Gastrocnemius medialis (tissue), 4 donors: ENCODE results near the gene CD72. TPM values are rescaled to one million over a fixed set of nuclear protein-coding genes. Genes with fewer than 3 reads are reported as not detected.
A peak's percentile ranks its signal among the peaks of the same experiment; 100 is the strongest.

Experiments used
- ATAC-seq, 2 donors: fragments of 150-250 bp; one replicate each; pipeline ENCODE4 v1.9.1; 2016
- DNase-seq, 2 donors: peaks; one replicate each; pipeline ENCODE4 v3.0.0-alpha.2; 2019
- H3K27ac ChIP-seq, 4 donors: fragments of 200-600 bp; sonication (generic); 1 replicate in 1 of 4; 2 replicates in 3 of 4; pipeline ENCODE4 v1.5.1; 2016 to 2018; ENCODE audit warnings: mild to moderate bottlenecking in 2 of 4, moderate library complexity in 1 of 4
- H3K27me3 ChIP-seq, 3 donors: fragments of 200-600 bp; sonication (generic) in 2 of 3; 1 replicate in 1 of 3; 2 replicates in 2 of 3; pipeline versions ENCODE4 v1.5.1 to v1.6.0; 2016 to 2019; ENCODE audit warnings: mild to moderate bottlenecking in 1 of 3, moderate library complexity in 1 of 3
- H3K36me3 ChIP-seq, 2 donors: fragments of 200-600 bp; sonication (generic) in 1 of 2; one replicate each; pipeline ENCODE4 v1.5.1; 2017 to 2018
- H3K4me1 ChIP-seq, 2 donors: fragments of 200-600 bp; sonication (generic) in 1 of 2; one replicate each; pipeline ENCODE4 v1.5.1; 2016 to 2017; ENCODE audit warnings: mild to moderate bottlenecking in 2 of 2
- H3K4me3 ChIP-seq, 4 donors: fragments of 200-600 bp; sonication (generic) in 3 of 4; 1 replicate in 1 of 4; 2 replicates in 3 of 4; pipeline ENCODE4 v1.5.1; 2016 to 2019; ENCODE audit warnings: mild to moderate bottlenecking in 2 of 4
- H3K9me3 ChIP-seq, 3 donors: fragments of 200-600 bp; sonication (generic) in 2 of 3; 1 replicate in 1 of 3; 2 replicates in 2 of 3; pipeline ENCODE4 v1.5.1; 2016 to 2019
- POLR2A ChIP-seq, 2 donors: fragments of 450-650 bp; IDR thresholded peaks; one replicate each; pipeline ENCODE4 v1.6.1; 2017; ENCODE audit warnings: antibody characterized with exemption in 2 of 2, mild to moderate bottlenecking in 2 of 2, moderate library complexity in 2 of 2
- in situ Hi-C, 4 donors: fragments of 200-750 bp; cut with MboI; loops; one replicate each; pipeline versions ENCODE4 v1.15.0 to v1.8.0; 2017; ENCODE audit warnings: low sequenced_read_pairs in 4 of 4
- intact Hi-C: fragments of 100-400 bp; cut with DNase I; formaldehyde crosslinking; loops from one replicate; pipeline ENCODE4 v1.15.1; 2023; ENCODE audit warnings: low total_unique reads
- total RNA-seq, 4 donors: library from RNA; depleted of rRNA; stranded (reverse); fragments of >200 nt; gene quantifications; one replicate each; pipeline versions ENCODE4 v1.1.0 to v1.2.3, GENCODE V29; 2016
- TF ChIP-seq, protein P1 (sequence below), 5 experiments: fragments of 450-650 bp in 3 of 5; fragments of 200-600 bp in 2 of 5; sonication (generic) in 2 of 5; IDR thresholded peaks in 4 of 5; conservative IDR thresholded peaks in 1 of 5; 1 replicate in 4 of 5; 2 replicates in 1 of 5; pipeline ENCODE4 v1.5.1; 2016 to 2019; ENCODE audit warnings: antibody characterized with exemption in 5 of 5, mild to moderate bottlenecking in 3 of 5, moderate library complexity in 3 of 5

CD72 gene
- total RNA-seq, 4 donors from 2014 or later = 0.40 to 18.3 (median 0.68) TPM

DNA sequence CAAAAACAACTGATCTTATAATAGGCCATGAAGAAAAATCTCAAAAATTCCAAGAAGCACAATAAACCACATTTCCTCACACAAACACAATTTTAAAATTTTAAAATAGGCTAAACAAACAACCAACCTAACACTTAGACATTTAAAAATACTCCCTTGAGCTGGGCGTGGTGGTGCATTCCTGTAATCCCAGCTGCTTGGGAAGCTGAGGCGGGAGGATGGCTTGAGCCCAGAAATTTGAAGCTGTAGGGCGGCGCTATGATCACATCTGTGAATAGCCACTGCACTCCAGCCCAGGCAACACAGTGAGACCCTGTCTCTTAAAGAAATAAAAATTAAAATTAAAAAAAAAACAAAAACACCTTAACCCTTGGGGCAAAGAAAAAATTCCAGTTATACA is 50.0 kb downstream of the CD72 start:
- Histone ChIP-seq H3K36me3 (no peaks in the 10 kb centered on the region), H3K4me3 (no peak overlapping the region), H3K9me3 (no peaks in the 10 kb centered on the region), H3K27me3 (no peaks in the 10 kb centered on the region), H3K4me1 (peaks cover 47 to 52% of the 10 kb centered on the region in 2 donors), H3K27ac (peak overlapping the region; percentile 62 to 91 (median 78))
- no peak for ATAC-seq
- in situ Hi-C loops (loop anchor here in 1 of 4 donors (25.0 kb wide), 2 partner anchors 94 to 456 kb away; partner anchors contain the start of genes ARHGEF39, ATOSB, CA9 and CCDC107), intact Hi-C loops (no loop called here)
- DNase-seq = peak in 1 of 2 donors; percentile 70
- TF ChIP-seq, protein P1, sequence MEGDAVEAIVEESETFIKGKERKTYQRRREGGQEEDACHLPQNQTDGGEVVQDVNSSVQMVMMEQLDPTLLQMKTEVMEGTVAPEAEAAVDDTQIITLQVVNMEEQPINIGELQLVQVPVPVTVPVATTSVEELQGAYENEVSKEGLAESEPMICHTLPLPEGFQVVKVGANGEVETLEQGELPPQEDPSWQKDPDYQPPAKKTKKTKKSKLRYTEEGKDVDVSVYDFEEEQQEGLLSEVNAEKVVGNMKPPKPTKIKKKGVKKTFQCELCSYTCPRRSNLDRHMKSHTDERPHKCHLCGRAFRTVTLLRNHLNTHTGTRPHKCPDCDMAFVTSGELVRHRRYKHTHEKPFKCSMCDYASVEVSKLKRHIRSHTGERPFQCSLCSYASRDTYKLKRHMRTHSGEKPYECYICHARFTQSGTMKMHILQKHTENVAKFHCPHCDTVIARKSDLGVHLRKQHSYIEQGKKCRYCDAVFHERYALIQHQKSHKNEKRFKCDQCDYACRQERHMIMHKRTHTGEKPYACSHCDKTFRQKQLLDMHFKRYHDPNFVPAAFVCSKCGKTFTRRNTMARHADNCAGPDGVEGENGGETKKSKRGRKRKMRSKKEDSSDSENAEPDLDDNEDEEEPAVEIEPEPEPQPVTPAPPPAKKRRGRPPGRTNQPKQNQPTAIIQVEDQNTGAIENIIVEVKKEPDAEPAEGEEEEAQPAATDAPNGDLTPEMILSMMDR (IDR thresholded peaks at IDR 0.05 in 4 of 5, conservative IDR thresholded peaks at IDR 0.05 in 1 of 5) = no peak
- TF ChIP-seq POLR2A (IDR thresholded peaks at IDR 0.05) = no peak

DNA sequence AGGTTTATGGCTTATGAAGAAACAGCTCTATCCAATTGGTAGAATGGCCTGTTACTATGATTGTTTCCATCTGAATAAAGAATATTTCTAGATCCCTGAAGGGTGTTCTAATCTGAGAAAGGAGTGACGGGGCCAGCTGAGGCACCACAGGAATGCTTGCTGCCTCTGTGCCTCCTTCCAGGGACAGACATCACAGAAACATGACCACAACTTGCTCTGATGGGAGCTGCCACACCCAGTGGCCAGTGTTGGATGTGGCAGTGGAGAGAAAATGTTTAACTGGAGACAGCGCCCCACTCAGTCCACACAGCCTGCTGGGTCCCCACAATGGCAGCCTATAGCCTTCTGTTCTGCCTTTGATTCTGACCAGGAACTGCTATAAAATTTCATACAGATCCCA is 51.8 kb downstream of the CD72 start:
- DNase-seq (peak; percentile 68 to 87), ATAC-seq (peak; percentile 32 to 47)
- Histone ChIP-seq H3K36me3 (no peaks in the 10 kb centered on the region), H3K4me3 (no peak overlapping the region), H3K4me1 (peaks cover 62 to 70% of the 10 kb centered on the region in 2 donors), H3K27ac (peak overlapping the region; percentile 83 to 95 (median 90)), H3K9me3 (no peaks in the 10 kb centered on the region), H3K27me3 (no peaks in the 10 kb centered on the region)
- TF ChIP-seq, protein P1 (IDR thresholded peaks at IDR 0.05 in 4 of 5, conservative IDR thresholded peaks at IDR 0.05 in 1 of 5) = peak; percentile 42 to 55 (median 51)
- no peak for TF ChIP-seq POLR2A (IDR thresholded peaks at IDR 0.05)
- in situ Hi-C loops (loop anchor here in 1 of 4 donors (25.0 kb wide), 2 partner anchors 96 to 454 kb away; partner anchors contain the start of genes ARHGEF39, ATOSB, CA9 and CCDC107), intact Hi-C loops (no loop called here)

DNA sequence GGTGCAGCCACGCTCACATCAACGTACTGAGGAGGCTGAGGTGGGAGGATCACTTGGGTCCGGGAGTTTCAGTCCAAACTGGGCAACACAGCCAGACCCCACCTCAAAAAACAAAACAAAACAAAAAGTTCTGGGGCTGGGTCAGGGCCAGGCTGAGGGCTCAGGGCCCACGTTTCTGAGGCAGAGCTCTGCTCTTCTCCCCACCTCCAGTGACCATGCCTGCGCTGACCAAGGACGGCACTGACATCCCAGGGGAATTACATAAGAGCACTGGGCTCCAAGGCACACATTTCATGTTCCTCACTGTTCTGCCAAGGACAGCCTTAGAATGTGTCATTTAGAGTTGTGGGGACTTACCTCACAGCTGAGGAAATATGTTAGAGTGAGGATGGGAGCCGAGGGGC is 53.6 kb downstream of the CD72 start:
- Histone ChIP-seq H3K27me3 (no peaks in the 10 kb centered on the region), H3K9me3 (no peaks in the 10 kb centered on the region), H3K36me3 (peaks cover 0 to 3% of the 10 kb centered on the region in 2 donors), H3K27ac (peak overlapping the region; percentile 83 to 95 (median 90)), H3K4me1 (peaks cover 76 to 87% of the 10 kb centered on the region in 2 donors), H3K4me3 (peak overlapping the region in 2 of 4 donors; percentile 46 to 56)
- DNase-seq (peak; percentile 80 to 93), ATAC-seq (peak; percentile 66 to 69)
- in situ Hi-C loops = loop anchor here in 1 of 4 donors (25.0 kb wide), 2 partner anchors 98 to 452 kb away; partner anchors contain the start of genes ARHGEF39, ATOSB, CA9 and CCDC107
- intact Hi-C loops = loop anchor here (1.0 to 5.0 kb wide), 3 partner anchors 40 to 572 kb away; partner anchors contain the start of genes CCDC107 and RMRP
- TF ChIP-seq, protein P1 (IDR thresholded peaks at IDR 0.05 in 4 of 5, conservative IDR thresholded peaks at IDR 0.05 in 1 of 5) = no peak
- peak; percentile 41 to 44 for TF ChIP-seq POLR2A (IDR thresholded peaks at IDR 0.05)

DNA sequence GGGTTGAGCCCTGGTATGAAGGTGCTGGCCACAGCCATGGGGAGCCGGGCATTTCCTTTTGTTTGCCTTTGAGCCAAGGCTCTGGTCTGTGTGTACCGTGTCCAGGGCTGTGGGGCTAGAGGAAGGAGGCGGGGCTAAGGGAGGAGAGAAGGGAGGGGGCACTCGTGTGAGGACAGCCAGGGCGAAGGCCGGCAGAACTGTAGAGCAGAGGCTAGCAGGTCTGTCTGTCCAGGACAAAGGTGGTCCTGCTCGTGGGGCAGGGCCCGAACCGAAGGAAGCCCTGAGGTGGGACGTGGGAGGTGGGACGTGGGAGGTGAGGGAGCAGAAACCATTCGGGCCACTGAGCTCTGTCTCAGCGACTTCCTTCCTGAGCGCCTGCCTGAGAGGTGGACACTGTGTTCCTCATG is 54.4 kb downstream of the CD72 start:
- TF ChIP-seq, protein P1 (IDR thresholded peaks at IDR 0.05 in 4 of 5, conservative IDR thresholded peaks at IDR 0.05 in 1 of 5) = no peak
- TF ChIP-seq POLR2A (IDR thresholded peaks at IDR 0.05) = peak; percentile 48 to 73
- Histone ChIP-seq H3K27me3 (no peaks in the 10 kb centered on the region), H3K4me1 (peaks cover 82 to 95% of the 10 kb centered on the region in 2 donors), H3K4me3 (peak overlapping the region; percentile 46 to 59 (median 51)), H3K36me3 (peaks cover 0 to 9% of the 10 kb centered on the region in 2 donors), H3K27ac (peak overlapping the region; percentile 83 to 95 (median 90)), H3K9me3 (no peaks in the 10 kb centered on the region)
- ATAC-seq (peak; percentile 31 to 34), DNase-seq (peak; percentile 55 to 81)
- in situ Hi-C loops (loop anchor here in 1 of 4 donors (25.0 kb wide), 2 partner anchors 99 to 451 kb away; partner anchors contain the start of genes ARHGEF39, ATOSB, CA9 and CCDC107), intact Hi-C loops (loop anchor here (2.0 to 5.0 kb wide), 2 partner anchors 95 to 571 kb away; partner anchors contain the start of genes CCDC107 and RMRP)
